DND-41 (cell line): ENCODE results near the gene MAU2.

Experiments
- ATAC-seq: fragments of 200-7000 bp; cut with Tn5 transposase; 3 replicates; pipeline ENCODE4 v1.9.1; 2021; ENCODE audit warnings: low read depth; ENCODE audit not compliant: insufficient read depth
- DNase-seq: peaks from one replicate; pipeline ENCODE4 v3.0.0-alpha.2; 2020
- H2AFZ ChIP-seq: 2 replicates; pipeline ENCODE4 v1.6.0; 2012; ENCODE audit warnings: low read depth, low read length
- H3K27ac ChIP-seq: 2 replicates; pipeline ENCODE4 v1.5.1; 2012; ENCODE audit warnings: low read length, inconsistent platforms
- H3K27me3 ChIP-seq: fragments of 200-600 bp; sonication (generic); 2 replicates; pipeline ENCODE4 v1.6.0; 2012; ENCODE audit warnings: low read length, mild to moderate bottlenecking, inconsistent platforms; ENCODE audit not compliant: insufficient read depth, poor library complexity
- H3K36me3 ChIP-seq: 2 replicates; pipeline ENCODE4 v1.5.1; 2012; ENCODE audit warnings: low read length, inconsistent platforms; ENCODE audit not compliant: insufficient read depth
- H3K4me1 ChIP-seq: 2 replicates; pipeline ENCODE4 v1.5.1; 2012; ENCODE audit warnings: mild to moderate bottlenecking, low read length; ENCODE audit not compliant: insufficient read depth
- H3K4me2 ChIP-seq: 2 replicates; pipeline ENCODE4 v1.6.0; 2012; ENCODE audit warnings: mild to moderate bottlenecking, moderate library complexity, low read length, inconsistent platforms; ENCODE audit not compliant: insufficient read depth
- H3K4me3 ChIP-seq, 2 experiments: fragments of 200-600 bp in 1 of 2; shearing (Covaris generic) in 1 of 2; 2 replicates each; pipeline ENCODE4 v1.5.1; 2012 to 2016; ENCODE audit warnings: inconsistent platforms in 2 of 2, low read length in 2 of 2, mild to moderate bottlenecking in 2 of 2, low read depth in 1 of 2, moderate library complexity in 1 of 2
- H3K79me2 ChIP-seq: 2 replicates; pipeline ENCODE4 v1.6.0; 2012; ENCODE audit warnings: low read length, inconsistent platforms; ENCODE audit not compliant: insufficient read depth
- H3K9ac ChIP-seq: 2 replicates; pipeline ENCODE4 v1.6.0; 2012; ENCODE audit warnings: low read depth, mild to moderate bottlenecking, inconsistent platforms, low read length, moderate library complexity
- H3K9me3 ChIP-seq: 2 replicates; pipeline ENCODE4 v1.5.1; 2012; ENCODE audit warnings: low read length, moderate library complexity, mild to moderate bottlenecking, inconsistent platforms; ENCODE audit not compliant: insufficient read depth, severe bottlenecking
- H4K20me1 ChIP-seq: 2 replicates; pipeline ENCODE4 v1.6.0; 2012; ENCODE audit warnings: low read length; ENCODE audit not compliant: insufficient read depth
- CTCF ChIP-seq: IDR thresholded peaks from 2 replicates; pipeline ENCODE4 v1.5.1; 2012; ENCODE audit warnings: borderline replicate concordance, low read length, moderate library complexity, mild to moderate bottlenecking; ENCODE audit not compliant: poor library complexity, severe bottlenecking; ENCODE audit errors: extremely low read depth
- EZH2 ChIP-seq: IDR thresholded peaks from 3 replicates; pipeline ENCODE4 v1.6.1; 2012; ENCODE audit warnings: borderline replicate concordance, low read depth, mild to moderate bottlenecking, moderate library complexity, low read length, inconsistent platforms; ENCODE audit not compliant: severe bottlenecking

Gene MAU2

GRCh38 chr19:19338082-19338481 is 17.5 kb downstream of the MAU2 start:
- ATAC-seq (no peak), DNase-seq (no peak)
- Histone ChIP-seq H3K4me3 (no peak overlapping the region), H3K4me2 (no peak overlapping the region), H3K9me3 (no peaks in the 10 kb centered on the region), H3K79me2 (peaks cover 26% of the 10 kb centered on the region), H3K9ac (no peak overlapping the region), H3K4me1 (no peaks in the 10 kb centered on the region), H4K20me1 (peaks cover 33% of the 10 kb centered on the region), H3K36me3 (peaks cover 86% of the 10 kb centered on the region), H2AFZ (no peak overlapping the region), H3K27me3 (no peaks in the 10 kb centered on the region), H3K27ac (no peak overlapping the region)
- TF ChIP-seq EZH2 (no peak), CTCF (no peak)

GRCh38 chr19:19341026-19341425 is 20.4 kb downstream of the MAU2 start:
- Histone ChIP-seq H3K4me3 (no peak overlapping the region), H3K36me3 (peaks cover 84% of the 10 kb centered on the region), H3K27ac (no peak overlapping the region)

GRCh38 chr19:19342086-19343015 is 21.7 kb downstream of the MAU2 start:
- no peaks in the 10 kb centered on the region for H3K4me1 ChIP-seq
- no peak for DNase-seq
- no peak overlapping the region for H3K27ac ChIP-seq
- H3K36me3 ChIP-seq: peaks cover 84% of the 10 kb centered on the region
- peaks cover 27% of the 10 kb centered on the region; the same call in 1 of the 2 replicates for H4K20me1 ChIP-seq
- TF ChIP-seq EZH2 (no peak), CTCF (peak; percentile 44)
- no peaks in the 10 kb centered on the region for H3K79me2 ChIP-seq
- no peaks in the 10 kb centered on the region for H3K27me3 ChIP-seq
- no peak overlapping the region for H3K9ac ChIP-seq
- 0 out of 3 replicates have a peak, but pooled peaks have one; percentile 20 for ATAC-seq
- H3K4me2 ChIP-seq: no peak overlapping the region
- no peak overlapping the region for H2AFZ ChIP-seq
- H3K9me3 ChIP-seq: no peaks in the 10 kb centered on the region
- H3K4me3 ChIP-seq: no peak overlapping the region

More at GRCh38 chr19:19341026-19341425, 20.4 kb downstream of the MAU2 start:
- H3K9ac ChIP-seq: no peak overlapping the region
- no peaks in the 10 kb centered on the region for H3K79me2 ChIP-seq
- no peaks in the 10 kb centered on the region for H3K9me3 ChIP-seq
- H3K4me1 ChIP-seq: no peaks in the 10 kb centered on the region
- no peak for ATAC-seq
- H2AFZ ChIP-seq: no peak overlapping the region
- no peak for DNase-seq
- no peak overlapping the region for H3K4me2 ChIP-seq
- no peak for TF ChIP-seq CTCF
- TF ChIP-seq EZH2: no peak
- no peaks in the 10 kb centered on the region for H3K27me3 ChIP-seq
- H4K20me1 ChIP-seq: peaks cover 19% of the 10 kb centered on the region; the same call in 1 of the 2 replicates
